ENCODE results near the gene PDE7B.

PDE7B gene

DNA sequence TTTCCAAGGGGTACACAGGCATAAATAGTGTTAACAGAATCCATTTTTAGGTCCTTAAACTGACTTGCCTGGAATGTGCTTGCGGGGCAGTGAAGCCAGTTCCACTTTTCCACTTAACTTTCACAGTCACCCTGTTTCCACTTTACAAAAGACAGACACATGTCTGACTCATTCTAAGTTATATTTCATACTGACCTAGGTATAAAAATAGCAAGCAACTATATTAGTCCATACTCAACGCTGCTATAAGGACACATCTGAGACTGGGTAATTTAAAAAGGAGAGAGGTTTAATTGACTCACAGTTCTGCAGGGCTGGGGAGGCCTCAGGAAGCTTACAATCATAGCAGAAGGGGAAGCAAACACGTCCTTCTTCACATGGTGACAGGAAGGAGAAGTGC is 310.4 kb downstream of the PDE7B start:
- DNase-seq, result no peak

DNA sequence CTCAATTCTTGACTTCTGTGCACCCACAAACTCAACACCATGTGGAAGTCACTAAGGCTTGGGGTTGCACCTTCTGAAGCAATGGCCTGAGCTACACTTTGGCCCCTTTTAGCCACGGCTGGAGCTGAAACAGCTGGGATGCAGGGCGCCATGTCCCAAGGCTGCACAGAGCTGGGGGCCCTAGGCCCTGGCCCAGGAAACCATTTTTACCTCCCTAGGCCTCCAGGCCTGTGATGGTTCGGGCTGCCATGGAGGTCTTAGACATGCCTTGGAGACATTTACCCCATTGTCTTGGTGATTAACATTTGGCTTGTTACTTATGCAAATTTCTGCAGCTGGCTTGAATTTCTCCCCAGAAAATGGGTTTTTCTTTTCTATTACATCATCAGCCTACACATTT is 311.8 kb downstream of the PDE7B start:
- DNase-seq, result no peak

DNA sequence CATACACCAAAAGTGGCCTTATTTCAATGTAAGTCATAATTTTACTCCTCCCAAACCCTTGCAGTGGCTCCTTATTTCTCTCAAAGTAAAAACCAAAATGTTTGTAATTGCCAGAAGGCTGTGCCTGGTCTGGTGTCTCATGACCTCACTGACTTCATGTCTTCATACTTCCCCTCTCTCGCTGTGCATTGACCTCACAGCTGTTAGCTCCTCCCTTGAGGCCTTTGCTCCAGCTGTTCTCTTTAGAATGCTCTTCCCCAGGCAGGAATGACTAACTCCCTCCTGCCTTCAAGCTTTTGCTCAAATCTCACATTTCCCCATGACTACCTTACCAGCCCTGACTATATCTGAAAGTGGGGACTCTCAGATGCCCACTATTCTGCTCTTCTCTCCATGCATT is 315.3 kb downstream of the PDE7B start:
- DNase-seq, result no peak

DNA sequence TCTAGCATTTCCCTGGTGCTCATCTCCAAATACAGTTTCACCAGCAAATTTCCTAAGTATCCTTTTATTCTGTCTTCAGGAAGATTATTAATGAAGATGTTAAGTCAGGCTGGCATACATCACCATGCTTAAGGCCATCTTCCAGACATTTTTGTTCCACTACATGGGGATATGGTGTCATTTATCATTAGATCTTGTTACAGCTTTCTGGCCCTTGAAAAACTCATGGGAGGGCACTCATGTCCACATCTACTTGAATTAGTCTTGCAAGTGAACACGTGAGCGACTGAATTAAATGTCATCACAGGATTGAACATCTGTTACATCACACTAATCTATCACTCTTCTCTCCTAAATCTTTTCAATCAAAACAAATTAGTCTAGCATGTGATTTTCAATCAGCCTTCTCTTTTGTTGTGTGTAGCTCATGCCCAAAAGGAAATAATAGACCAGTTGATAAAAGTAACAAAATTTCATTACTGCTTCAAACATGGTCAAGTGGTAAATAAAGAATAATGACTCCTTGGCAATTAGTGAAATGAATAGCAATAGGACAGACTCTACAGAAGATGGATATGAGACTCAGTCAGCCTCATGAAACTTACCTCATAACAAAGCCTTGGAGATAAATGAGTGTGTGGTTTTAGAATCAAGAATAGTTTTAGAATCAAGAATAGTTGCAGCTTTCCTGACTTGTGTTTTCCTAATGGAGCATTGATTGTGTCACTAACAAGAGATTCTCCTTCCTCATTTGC is 318.1 kb downstream of the PDE7B start:
- DNase-seq, result no peak

DNA sequence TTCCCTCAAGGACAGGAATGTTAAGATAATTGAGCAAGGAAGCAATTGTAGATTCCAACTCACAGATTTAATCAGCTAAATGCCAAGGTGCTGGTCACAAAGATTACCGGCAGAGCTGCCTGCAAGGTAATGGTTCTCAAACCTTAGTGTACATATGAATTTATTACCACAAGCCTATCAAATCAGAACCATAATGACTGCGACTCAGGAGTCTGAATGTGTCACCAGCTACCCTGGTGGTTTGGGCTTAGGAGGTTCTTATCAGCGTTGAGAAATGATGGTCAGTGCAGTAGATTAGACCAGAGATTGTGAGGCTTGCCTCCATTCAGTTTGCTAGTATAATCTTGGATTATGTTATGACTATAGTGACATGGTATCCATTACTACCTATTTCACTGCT is 319.7 kb downstream of the PDE7B start:
- DNase-seq, result no peak

DNA sequence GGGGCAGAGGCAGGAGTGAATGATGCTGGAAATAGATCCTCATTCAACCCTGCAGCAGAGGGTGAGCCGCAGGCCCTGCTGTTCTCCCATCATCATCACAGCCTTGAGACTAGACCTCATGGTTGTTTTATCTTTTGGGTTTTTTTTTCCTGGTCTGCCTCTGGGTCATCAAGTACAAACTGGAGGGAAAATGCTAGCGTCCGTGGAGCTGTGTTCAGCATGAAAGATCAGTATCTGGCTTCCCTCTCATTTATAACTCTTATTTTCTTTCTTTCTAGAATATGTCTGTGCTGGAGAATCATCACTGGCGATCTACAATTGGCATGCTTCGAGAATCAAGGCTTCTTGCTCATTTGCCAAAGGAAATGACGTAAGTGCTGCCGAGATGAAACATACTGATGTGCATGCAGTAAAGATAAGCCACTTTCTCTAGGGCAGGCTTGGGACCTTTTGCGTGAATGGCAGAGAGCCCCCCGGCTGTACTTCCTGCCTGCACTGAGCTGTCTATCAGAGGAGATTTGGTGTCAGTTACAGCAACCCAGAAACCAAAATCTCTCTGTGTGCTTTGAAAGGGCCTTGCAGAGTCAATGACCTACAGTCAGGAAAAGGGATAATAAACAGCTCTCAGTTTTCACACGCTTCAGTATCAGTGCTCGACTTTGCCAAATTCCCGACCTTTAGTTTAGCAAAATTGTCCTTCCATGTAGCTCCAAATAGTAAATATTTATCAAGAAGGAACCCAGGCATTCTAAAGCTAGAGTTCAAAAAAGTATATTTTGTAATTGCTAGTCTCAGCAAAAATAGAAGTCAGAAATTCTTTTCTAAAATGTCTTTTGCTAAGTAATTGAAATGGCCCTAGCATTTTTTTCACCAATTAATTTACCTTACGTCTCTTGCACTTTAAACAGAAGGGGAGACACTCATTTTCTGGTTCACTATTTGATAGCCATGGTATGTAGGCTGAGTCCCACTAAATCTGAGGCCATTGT is 322.3 kb downstream of the PDE7B start:
- no peak for DNase-seq

DNA sequence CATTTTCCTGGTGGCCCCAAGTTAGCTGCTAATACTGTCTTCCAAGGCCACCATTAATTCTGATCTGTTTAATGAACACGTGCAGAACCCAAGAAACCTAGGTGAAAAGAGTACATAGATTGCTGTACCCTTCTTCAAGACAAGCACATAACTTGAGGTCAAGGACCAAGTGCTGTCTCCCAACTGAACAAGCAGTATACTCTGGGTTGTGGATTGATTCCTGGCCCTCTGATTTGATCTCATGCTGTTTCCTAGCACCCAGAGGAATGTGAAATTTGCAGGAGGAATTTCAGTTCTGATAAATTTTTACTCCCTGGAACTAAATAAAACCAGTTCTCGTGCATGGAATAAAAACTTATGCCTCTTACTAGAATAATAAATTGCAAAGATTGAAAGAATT is 323.0 kb downstream of the PDE7B start:
- DNase-seq, result no peak

DNA sequence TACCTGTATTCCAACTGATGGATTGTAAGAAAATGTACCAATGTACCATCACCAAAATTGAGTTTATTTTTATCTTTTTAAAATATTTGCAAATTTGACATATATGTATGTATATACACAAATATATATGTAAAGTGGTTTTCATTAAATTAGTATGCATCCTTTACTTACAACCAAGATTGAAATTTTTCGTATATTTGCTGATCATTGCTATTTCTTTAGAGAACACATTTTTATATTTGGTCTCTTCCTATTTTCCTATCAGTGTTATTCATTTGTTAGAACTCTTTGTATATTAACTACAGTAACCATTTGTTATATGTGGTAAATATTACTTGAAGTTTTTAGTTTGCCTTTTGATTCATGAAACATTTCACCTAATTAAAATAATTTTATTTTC is 324.4 kb downstream of the PDE7B start:
- no peak for DNase-seq

DNA sequence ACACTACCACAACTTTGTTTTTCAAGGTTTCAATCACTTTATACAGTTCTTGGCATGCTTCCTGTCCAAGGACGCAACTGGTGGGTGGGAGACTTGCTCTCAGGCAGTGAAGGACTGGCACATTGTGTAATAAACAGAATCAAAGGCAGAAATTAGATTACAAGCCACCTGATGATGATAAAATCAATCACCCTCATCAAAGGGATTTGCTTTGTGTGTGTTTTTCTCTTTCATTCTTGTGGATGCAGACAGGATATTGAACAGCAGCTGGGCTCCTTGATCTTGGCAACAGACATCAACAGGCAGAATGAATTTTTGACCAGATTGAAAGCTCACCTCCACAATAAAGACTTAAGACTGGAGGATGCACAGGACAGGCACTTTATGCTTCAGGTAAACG is 327.2 kb downstream of the PDE7B start:
- DNase-seq, result no peak

DNA sequence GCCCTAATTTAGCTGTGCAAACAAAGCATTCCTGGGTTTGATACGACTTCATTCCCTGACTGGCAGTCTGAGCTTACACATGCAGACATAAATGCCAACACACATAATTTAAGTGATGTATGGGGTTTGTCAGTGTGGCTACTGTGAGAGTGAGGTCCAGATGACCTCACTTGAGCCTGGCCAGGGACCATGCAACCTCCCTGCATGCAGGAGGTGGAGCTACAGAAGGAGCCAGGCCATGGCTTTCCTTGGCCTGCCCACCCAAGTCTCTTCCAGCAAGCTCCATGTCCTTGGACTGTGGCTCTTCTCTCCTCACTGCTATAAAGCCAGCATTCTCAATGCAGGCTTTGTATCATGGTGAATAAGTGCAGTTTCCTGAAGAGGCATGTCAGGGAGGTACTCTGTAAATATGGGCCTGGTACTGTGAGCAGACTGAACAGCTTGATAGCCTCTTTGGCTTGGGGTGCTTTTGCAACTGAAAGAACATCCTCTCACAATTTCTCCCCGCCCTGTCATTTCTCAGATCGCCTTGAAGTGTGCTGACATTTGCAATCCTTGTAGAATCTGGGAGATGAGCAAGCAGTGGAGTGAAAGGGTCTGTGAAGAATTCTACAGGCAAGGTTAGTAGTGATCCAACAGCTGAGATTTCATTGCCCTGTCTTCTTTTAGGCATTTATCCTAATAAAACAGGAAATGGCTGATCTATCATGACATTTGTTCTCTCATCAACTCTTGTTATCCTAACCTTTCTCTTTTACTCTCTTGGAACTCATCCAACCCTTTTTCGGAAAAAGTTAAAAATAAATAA is 329.4 kb downstream of the PDE7B start:
- DNase-seq, result no peak

DNA sequence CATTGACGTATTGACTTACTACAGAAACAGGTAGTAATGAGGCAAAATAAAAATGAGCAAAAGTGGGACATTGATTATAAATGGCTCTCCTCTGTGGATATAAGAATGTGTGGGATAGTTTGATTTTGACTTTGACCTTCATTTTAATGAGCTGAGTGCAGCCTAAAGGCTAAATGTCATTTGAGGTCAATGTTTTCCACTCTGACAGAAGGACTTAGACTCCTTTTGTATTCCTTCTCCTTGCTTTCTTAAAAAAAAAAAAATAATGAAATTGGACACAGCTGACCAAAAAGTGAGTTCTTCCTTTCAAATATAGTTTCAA is 330.0 kb downstream of the PDE7B start:
- no peak for DNase-seq

DNA sequence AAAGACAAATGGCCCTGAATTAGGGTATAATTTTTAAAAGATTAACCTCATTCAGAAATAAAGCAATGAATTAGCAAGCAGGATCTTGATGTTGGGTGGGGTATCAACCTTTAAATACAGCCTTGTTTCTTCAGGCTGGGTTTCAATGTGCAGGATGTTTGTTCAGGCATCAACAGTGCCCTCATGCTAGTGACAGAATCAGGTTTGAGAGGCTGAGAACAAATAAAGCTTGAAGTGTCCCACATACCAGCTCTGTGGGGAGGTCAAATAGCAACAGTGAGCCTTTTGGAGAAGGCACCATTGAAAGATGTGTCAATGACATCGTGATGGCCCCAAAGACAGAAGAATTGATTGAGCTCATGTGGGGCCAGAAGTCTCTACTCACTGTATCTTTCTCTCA is 330.4 kb downstream of the PDE7B start:
- no peak for DNase-seq

DNA sequence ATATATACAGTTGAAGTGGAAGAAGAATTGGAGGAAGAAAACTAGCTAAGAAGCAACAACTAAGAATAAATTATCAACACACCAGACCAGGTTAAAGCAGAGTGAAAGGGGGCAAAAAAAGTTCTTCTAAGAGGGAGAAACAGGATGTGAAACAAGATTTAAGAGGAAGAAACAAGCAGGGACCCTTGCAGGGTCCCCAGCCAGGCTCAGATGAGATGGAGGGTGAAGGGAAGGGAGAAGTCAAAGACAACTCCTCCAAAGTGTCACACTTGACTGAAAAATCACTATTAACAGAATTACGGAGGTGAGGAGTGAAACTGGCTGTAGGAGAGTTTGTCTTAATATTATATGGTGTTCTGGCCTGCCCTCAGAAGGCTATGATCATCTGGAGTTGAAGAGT is 333.2 kb downstream of the PDE7B start:
- DNase-seq, result no peak

DNA sequence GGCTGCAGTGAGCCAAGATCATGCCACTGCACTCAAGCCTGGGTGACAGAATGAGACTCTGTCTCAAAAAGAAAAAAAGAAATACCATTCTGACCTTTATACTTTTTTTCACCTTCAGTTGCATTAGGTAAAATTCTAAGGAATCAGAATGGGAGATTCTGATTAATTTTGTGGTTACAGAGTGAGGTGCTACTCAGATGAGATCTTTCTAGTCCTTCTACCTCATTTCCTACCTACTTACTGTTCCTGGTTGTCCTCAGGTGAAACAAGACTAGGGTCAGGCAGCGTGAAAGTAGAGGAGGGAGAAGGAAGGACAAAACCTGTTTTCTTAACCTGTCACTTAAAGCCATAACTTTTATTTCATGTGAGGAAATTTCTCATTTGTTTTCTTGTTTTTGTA is 334.9 kb downstream of the PDE7B start:
- no peak for DNase-seq

DNA sequence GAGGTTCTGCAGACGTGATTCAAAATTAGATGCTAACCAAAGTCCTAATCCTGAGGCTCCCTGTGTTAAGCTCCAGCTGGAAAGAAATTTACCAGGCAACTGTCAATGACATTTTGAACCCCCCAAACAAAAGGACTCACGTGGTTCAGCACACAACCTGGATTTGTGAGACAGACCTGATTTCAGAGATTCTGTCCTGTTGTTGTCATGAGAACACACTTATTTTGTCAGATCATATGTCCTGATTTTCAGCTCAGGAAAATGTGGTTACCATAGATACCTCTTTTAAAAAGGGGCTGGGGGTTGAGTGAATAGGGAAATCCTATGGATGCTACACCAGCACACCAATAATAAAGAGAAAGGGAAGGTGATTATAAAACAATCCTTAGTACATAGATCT is 337.0 kb downstream of the PDE7B start:
- no peak for DNase-seq

DNA sequence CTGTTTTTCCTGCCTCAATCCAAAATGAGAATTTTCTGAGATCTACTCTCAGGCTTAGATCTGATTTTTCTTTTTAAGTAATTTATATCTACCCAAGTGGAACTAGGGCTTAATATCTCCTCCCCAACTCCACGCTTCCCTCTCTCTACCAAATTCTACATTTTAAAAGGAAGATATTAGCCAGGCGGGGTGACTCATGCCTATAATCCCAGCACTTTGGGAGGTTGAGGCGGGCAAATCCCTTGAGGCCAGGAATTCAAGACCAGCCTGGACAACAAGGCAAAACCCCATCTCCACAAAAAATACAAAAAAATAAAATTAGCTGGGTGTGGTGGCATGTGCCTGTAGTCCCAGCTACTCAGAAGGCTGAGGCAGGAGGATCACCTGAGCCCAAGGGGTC is 337.6 kb downstream of the PDE7B start:
- DNase-seq, result no peak

DNA sequence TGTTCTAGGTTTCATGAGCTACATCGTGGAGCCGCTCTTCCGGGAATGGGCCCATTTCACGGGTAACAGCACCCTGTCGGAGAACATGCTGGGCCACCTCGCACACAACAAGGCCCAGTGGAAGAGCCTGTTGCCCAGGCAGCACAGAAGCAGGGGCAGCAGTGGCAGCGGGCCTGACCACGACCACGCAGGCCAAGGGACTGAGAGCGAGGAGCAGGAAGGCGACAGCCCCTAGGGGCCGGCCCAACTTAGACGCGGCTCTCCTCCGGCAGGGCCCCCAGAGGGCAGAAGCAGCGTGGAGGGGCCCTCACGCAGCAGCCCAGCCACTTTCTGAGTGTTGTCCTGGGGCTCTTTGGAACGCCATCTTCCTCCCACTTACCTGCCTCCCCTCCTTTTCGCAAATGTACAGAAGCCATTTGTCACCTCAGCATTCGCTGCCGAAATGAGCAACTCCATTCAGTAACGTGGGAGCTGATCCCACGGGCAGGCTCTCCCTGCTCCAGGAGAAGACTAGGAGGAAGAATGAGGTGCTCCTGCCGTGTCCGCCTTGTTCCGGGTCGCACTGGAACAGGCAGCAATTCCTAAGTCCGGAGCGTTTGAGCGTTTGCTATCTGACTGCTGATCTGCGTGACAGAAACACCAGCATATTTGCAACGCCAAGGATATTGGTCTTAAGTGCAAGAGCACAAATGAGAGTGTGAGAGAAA is 340.3 kb downstream of the PDE7B start:
- DNase-seq, result no peak

DNA sequence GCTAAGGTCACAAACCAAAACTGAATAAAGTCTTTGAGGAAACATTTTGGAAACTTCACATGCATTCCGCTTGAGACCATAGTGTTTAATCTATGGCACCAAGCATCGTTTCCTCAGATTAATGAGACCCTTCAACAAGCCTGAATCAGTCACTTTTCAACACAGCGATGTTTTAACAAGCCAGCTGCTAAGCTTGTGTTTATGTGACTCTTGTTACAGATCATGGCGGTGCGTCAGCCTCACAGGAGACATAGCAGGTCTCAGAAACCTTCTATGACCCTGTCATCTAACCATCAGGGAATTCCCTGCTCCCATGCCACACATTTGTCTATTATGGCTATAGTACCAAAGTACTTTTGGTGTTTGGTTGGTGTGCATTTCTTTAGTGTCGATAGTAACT is 341.4 kb downstream of the PDE7B start:
- DNase-seq, result no peak

DNA sequence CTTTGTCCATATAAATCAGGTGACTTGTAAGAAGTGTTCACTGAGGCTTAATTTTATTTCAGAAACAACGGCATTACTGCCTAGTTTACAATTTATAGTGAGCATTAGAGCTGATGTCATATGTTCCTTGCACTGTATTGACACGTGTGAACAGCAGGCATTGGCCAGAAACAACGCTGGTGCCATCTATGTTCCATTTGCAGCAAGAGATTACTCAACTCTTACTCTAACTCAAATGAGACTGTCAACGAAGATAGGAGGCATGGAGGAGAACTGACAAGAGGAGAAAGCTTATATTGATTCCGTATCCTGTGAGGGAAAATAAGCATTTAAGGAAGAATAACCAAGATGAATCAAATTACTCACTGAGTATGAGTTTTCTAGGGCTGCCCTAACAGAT is 350.2 kb downstream of the PDE7B start:
- DNase-seq, result no peak

DNA sequence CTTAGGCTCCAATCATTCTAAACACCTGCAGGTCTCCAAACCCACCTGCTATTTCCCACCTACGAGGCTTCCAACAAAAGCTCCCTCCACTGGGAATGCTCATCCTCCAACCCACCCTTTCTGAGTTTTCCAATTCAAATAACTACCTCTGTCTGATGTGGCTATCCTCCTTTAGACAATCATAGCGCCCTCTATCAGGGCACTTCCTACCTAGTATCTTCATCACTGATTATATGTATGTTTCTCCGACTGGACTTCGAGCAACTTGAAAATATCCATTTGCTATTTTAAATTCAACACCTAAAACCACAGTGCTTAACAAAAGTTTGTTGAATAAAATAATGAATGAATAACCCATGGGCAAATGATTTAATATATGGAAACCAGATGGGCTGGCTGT is 357.3 kb downstream of the PDE7B start:
- DNase-seq, result no peak

DNA sequence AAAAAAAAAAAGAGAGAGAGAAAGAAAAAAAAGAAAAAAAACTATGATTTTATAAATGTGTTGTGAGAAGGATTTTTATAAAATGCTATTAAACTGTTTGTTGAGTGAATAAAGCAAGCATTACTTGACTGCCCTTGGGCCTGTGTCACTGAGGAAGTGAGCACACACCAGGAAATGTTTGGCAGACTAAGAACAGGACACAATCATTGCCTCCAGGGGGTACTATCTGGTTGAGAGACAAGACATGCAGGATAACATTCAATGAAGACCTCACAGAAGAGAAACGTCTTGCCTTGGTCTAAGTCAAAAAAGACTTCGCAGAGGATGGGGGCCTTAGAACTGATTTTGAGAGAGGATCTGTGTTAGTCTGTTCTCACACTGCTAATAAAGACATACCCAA is 358.0 kb downstream of the PDE7B start:
- no peak for DNase-seq

DNA sequence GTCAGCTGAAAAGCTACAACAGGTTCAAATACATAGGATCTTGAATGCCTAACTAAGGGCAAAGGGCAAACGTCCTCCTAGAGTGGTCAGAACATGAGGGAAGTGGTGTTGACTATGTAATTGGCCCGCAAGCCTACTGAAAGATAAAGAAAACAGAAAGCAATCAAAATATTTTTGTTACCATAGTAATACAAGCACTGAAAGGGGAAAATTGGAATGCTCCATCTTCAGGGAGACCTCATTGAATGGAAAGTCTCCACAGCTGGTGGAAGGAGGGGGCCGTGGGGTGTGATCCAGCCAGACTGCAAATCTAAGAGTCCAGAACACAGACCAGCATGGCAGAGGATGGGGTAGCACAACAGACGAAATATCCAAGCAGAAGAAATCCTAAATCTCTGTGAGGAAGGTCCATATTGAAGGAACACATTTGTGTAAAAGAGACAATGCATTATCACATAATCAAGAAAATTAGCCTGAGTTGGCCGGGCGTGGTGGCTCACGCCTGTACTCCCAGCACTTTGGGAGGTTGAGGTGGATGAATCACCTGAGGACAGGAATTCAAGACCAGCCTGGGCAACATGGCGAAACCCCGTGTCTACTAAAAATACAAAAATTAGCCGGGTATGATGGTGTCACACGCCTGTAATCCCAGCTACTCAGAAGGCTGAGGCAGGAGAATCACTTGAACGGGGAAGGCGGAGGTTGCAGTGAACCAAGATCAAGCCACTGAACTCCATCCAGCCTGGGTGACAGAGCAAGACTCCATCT is 359.1 kb downstream of the PDE7B start:
- DNase-seq, result no peak

Data from activated CD8-positive, alpha-beta memory T cell treated with anti-CD3 and anti-CD28 coated beads, Interleukin-2, amount 50 U/mL, for 48 hours (primary cell).